SU-DHL-6 (cell line): ENCODE measurements around the gene CACNG3.

Experiments
- CTCF ChIP-seq: fragments of 200-600 bp; sonication (generic); IDR thresholded peaks from one replicate; pipeline ENCODE4 v1.5.1; 2017; ENCODE audit warnings: antibody characterized with exemption, mild to moderate bottlenecking, low read length, moderate library complexity; ENCODE audit not compliant: insufficient read depth, poor library complexity, severe bottlenecking
- EZH2phosphoT487 ChIP-seq: fragments of 200-600 bp; sonication (generic), shearing (Covaris generic); conservative IDR thresholded peaks from 2 replicates; pipeline ENCODE4 v1.6.1; 2018; ENCODE audit warnings: mild to moderate bottlenecking, antibody characterized with exemption, low read length, moderate library complexity, mixed read lengths

- TF ChIP-seq CTCF: no peak
- no peak for TF ChIP-seq EZH2phosphoT487
Measured at GRCh38 chr16:24328835-24329452, 72.8 kb downstream of the CACNG3 start.
